ENCODE measurements around the gene HES5.
A peak's percentile ranks its signal among the peaks of the same experiment; 100 is the strongest.
"Not testable (repeated sequence)": the region's sequence is repeated elsewhere in the genome, so short reads cannot be mapped to it uniquely, and the experiment has no call there.

Gene HES5

DNA sequence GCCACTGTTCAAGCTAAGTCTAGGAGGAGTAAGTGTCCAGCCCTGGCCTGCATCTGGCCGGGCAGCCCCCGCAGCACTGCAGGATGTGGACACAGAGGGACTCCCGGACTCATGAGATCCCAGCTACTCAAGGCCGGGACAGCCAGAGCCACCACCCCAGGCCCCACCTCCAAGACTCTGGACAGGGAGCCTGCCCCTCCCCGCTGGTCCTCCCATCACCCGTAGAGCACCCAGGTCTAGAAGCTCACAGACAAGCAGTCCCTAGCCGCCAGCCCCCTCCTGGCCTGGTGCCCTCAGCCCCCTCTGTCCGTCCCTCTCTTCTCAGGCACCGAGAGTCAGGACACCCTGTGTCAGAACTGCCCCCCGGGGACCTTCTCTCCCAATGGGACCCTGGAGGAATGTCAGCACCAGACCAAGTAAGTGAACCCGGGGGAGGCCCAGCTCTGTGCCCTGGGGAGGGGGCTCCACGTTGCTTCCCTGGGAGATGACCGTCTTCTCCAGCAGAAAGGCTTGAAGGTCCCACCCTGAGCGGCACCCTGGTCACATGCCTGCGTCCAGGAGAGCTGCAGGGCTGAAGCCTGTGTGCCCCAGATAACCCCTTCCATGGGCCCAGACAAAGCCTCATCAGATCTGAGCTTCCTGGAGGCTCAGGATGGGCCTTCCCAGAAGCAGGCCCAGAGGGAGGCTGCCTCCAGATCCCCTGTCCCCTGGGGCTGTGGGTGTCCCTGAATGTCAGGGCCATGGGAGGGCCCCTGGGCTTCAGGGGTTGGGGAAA lies 30.4 kb upstream of the HES5 start:
- no peak for DNase-seq

DNA sequence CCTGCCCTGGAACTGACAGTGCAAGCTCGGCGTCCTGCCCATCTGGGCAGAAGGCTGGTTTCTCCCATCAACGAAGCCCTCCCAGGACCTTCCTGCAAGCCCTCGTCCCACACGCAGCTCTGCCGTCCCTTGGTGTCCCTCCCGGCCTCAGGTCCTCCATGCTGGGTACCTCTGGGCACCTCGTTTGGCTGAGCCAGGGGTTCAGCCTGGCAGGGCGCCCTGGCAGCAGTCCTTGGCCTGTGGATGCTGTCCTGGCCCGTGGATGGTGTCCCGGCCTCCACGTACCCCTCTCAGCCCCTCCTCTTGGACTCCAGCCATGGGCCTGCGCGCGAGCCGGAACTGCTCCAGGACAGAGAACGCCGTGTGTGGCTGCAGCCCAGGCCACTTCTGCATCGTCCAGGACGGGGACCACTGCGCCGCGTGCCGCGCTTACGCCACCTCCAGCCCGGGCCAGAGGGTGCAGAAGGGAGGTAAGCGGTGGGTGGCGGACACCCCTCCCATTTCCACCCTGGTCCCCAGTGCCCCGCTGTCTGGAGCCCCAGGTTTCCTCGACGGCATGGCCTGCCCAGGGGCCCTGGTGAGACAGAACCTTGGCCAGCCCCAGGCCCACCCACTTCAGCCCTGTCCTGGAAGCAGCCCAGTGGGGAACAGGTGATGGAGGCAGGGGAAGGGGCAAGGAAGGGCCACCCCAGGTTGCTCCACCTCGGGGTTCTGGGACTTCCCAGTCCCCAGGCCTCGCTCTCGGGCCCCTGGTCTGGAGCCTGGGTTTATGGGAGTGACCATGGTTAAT lies 29.6 kb upstream of the HES5 start:
- no peak for DNase-seq

DNA sequence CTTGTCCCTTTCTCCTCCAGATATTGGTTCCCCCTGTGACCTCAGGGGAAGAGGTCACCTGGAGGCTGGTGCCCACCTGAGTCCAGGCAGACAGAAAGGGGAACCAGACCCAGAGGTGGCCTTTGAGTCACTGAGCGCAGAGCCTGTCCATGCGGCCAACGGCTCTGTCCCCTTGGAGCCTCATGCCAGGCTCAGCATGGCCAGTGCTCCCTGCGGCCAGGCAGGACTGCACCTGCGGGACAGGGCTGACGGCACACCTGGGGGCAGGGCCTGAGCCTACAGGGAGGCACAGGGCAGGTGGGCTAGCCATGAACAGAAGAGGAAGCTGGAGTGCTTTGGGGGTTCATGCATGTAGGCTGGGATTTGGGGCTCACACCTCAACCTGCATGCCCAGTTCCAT lies 28.8 kb upstream of the HES5 start:
- no peak for DNase-seq

DNA sequence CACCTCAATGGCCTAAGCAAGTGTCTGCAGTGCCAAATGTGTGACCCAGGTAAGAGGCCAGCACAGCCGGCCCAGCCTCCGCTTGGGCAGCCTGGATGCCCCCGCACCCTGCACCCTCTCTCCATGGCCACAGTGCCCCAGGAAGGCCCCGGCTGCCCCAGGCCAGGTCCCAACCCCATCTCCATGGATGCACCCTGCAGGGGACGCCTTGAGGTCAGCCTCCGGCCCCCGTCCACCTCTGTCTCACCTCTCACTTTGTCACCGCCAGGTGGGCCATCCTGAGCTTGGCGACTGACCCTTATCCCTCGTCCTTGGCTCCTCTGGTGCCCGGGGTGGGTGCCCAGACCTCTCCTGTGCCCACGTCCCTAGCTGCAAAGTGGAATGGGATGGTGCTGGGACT lies 28.4 kb upstream of the HES5 start:
- no peak for DNase-seq

DNA sequence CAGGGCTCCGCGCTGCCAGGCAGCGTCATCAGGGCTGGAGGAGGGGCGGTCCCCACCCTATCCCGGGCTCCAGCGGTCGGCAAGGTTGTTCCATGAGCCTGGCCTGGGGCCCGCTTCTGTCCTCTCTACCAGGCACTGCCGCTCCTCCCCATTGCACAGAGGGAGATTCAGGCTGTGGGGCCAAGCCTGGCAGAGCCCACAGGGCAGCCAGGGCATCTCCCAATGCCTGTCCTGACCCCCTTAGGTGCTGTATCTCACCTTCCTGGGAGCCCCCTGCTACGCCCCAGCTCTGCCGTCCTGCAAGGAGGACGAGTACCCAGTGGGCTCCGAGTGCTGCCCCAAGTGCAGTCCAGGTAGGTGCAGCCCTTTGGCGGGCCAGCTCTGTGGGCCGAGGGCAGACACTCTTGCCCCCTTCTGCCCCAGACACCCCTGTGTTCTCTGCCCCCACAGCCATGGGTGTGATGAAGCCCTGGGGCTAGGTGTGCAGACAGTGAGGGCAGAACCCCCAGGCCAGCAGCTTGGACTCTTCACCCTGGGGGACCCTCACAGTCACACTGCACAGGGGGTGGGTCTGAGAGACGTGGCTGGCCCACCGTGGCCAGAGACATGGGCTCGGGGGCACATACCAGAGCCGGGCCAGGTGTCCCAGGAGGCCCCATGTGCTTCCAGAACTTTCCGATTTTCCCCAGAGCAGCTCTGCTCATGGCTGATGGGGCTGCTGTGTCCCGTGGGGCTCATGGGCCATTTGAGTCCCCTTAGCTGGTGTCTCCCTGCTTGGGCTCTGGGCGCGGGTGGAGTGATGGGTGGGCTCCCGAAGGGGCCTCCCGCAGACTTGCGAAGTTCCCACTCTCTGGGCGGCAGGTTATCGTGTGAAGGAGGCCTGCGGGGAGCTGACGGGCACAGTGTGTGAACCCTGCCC lies 27.7 kb upstream of the HES5 start:
- no peak for DNase-seq

DNA sequence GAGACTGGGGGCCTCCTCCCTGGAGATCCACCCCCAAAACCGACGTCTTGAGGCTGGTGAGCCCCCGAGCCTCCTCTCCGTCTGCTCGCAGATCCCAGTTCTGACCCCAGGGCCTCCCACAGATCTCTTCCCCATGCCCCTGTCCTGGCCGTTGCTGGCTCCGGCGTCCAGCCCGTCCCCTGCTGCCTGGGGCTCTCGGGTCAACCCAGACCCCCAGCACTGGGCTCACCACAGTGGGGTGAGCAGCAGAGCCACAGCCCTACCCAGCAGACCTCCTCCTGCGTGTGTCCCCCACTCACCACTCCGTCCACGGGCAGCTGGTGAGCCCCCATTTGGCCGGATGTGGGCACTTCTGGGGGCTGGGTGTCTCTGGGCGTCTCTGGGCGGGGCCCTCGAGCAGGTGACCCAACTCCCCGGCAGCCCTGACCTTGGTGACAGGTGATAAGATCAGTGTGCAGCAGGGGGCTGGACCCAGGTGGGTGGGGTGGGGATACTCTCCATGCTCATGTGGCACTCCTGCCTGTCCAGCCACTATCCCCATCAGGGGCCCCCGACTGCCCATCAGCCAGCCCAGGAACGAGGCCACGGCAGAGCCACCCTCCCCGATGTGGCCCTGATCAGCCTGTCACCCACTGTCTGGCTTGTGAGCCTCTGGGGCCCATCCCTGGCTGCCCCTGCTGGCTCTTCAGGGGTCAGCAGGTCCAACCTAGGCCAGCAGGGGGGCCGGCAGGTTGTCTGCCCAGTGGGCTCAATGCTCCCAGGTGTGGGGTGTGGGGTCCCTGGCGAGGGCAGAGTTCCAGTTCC lies 26.8 kb upstream of the HES5 start:
- no peak for DNase-seq

DNA sequence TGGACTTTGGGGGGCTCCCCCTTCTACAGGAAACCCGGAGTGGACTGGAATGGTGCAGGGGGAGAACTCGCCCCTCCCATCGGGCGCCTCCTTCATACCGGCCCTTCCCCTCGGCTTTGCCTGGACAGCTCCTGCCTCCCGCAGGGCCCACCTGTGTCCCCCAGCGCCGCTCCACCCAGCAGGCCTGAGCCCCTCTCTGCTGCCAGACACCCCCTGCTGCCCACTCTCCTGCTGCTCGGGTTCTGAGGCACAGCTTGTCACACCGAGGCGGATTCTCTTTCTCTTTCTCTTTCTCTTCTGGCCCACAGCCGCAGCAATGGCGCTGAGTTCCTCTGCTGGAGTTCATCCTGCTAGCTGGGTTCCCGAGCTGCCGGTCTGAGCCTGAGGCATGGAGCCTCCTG lies 26.2 kb upstream of the HES5 start, which contains the start of gene TNFRSF14:
TSS of gene TNFRSF14 (plus strand) at position 95 of the 401 bp plus-strand sequence. CDS start at position 389, 294 bp downstream.
- DNase-seq: no peak

DNA sequence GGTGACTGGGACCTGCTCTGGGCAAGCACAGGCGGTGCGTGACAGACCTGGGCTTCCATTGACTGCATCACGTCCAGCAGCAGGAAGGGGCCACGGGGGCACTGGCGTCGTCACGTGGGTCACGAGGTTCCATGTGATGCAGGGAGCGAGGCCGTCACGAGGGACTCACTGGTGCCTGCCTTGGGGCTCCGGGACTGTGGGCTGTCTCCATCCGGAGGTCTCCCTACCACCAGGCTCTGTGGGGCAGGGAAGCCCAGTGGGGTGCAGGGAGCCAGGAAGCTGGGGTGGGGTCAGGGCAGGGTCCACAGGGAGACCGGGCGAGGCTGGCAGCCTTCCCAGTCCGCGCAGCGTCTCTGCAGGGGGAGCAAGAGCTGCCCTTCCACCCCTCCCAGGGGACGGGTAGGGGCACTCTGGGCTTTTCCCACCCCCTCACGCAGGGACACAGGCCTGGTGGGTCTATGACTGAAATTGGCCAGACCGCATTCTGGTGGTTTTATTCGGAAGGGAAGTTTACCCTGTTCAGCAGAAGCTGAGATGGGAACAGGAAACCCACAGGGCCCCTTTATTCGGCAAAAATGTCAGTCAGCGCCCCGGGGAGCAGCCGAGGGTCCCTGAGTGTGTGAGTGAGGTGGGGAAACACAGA lies 25.7 kb upstream of the HES5 start:
- no peak for DNase-seq

DNA sequence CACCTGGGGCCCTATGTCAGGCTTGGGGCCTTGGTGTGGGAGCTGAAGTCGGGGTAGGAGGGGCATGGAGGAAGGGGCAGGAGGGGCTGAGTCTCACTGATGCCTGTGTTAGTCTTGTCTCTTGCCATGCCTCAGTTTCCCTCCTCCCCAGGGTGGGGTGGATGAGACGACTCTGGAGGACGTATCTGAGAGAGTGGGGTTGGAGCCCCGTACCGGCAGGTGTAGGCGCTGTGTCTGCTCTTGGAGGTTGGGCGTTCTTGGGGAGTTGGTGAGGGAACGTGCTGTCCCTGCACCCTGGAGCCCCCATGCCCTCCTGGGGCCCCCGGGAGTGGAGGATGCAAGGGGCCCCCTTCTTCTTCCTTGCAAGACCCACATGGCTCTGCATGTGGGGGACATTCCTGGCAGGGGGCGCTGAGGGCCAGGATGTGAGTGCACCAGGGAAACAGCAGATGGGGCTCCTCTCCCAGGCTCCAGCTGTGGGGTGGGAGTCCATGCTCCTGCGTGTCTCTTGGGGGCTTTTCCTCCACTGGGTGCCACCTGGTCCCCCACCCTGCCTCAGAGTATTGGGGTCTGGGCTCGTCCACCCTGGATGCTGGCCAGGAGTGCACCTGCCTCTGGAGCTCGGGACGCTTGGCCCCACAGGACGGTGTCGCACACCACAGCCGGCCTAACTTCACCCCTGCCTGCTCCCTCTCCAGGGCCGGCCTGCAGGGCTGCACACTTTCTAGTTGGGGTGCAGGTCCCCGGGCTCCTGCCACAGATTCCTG lies 24.7 kb upstream of the HES5 start:
- no peak for DNase-seq

DNA sequence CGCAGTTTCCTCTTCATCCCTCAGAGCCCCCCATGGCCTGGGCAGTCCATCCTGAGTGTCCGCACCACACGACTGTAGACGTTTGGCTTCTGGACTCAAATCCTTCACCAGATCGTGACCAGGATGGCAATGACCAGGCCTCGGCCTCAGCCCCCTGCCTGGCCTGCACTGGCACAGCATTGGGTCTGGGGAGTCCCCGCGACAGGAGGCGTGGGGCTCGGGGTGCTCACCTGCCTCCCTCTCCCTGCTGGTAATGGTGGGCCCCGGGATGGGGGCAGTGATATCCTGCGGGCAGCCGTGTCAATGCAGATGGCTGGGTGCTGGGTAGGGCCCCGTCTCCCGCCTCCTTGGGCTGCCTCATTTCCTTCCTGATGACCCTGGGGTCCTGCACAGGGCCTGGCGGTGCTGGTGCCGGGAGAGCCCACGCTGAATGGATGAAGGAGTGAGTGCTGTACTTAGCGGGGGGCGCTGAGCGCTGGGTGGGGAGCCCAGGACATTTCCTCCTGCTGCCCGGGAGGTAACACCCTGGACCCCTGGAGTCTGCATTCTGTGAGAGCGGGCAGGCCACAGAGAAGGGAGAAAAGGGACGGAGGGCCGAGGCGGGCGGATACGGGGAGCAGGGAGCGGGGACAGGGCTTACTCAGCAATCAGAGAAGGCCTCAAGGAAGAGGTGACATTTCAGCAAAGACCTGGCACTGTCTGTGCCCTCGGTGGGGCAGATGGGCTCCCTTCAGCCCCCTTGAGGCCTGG lies 24.0 kb upstream of the HES5 start:
- DNase-seq: no peak

DNA sequence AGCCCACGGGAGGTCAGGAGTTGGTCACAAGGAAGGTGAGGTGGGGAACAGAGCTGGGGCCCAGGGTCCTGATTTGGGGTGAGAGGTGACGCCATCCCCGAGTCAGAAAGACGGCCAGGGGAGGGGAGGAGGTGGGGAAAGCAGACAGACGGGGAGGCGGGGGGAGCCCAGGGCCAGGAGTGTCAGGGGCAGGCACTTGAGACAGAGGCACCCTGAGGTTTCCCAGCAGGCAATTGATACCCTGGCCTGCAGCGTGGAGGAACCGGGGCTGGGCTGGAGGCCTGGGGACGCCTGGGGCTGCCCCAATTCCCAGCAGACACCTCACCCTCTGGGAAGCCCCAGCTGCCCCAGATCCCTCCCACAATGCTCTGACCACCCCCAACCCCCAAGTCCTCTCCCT lies 23.0 kb upstream of the HES5 start:
- not testable (repeated sequence) for DNase-seq

DNA sequence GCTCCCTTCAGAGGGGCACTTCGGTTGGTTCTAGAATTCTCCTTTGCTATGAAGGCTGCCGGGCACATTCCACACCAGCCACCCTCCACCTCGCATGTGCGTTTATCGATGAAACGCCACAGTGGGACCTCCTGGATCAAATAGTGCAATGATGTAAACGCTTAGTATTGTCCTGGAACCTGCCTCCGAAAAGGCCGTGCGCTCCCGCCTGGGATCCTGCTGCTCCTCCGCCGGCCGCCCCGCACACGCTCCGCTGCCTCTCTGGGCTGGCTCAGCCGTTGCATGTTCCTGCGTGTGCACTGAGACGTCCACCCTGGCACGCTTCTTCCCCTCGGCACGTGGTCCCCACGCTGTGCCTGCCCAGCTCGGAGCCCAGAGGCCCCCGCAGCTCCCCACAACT lies 22.1 kb upstream of the HES5 start:
- DNase-seq: no peak

DNA sequence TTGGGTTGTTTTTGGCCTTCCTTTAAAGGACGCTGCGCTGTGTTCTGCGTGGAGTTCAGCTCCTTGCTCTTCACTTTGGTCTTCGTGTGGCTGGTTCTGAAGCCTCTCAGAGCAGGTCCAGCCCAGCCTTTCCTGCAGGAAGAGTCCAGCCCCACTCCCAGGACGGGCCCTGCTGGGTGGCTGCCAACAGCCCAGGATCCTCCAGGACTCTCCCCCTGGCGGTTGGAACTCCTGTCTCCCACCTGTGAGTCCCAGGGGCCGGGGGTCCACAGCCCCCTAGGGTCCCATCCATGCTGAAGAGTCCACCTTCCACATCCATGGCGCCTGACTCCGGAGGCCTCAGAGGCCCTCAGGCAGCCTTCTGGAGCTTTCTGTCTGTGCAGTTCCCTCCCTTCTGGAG lies 21.5 kb upstream of the HES5 start:
- not testable (repeated sequence) for DNase-seq

DNA sequence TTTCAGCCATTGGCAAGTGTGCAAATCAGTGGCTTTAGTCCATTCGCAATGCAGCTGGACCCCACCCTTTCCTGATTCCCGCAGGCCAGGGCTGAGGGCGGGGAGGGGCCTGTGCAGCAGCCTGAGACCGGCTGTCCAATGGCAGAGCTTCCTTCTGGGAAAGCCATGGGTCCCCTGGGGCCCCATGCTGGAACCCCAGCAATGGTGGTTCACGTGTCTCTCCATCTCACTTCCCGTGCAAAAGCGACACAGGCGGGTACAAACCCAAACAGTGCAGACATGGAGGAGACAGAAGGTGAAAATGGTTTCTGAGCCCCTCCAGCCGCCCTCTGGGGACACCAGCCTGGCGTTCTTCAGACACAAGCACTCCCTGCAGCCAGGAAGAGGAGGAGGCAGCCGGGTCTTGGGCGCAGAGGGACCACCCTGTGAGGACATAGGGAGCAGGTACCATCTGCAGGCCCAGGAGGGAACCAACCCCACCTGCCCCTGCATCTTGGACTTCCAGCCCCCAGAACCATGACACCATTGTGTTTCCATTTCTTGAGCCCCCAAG lies 20.3 kb upstream of the HES5 start:
- DNase-seq: not testable (repeated sequence)

DNA sequence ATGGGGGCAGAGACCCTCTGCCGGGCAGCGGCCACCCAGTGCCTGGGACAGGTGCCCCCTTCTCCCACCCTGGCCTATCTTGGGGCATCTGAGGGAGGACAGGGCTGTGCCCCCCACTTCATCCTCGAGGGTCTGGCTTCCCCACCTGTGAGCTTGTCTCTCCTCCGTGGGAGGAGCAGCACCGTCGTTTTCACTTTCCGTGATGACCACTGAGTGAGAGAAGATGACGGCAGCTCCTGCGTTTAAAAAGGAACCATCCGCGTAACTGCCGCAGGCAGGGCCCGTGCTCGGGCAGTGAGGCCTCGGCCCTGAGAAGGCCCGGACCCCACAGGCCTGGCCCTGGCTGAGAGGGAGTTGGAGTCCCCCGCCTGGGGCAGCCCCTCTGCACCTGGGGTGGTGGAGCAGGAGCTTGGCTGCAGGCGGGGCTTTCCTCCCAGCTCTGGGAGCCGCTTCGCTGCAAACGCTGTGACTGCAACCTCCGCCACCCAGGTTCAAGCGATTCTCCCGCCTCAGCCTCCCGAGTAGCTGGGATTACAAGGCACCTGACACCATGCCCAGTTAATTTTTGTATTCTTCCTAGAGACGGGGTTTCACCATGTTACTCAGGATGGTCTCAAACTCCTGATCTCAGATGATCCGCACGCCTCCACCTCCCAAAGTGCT lies 19.4 kb upstream of the HES5 start:
- not testable (repeated sequence) for DNase-seq

DNA sequence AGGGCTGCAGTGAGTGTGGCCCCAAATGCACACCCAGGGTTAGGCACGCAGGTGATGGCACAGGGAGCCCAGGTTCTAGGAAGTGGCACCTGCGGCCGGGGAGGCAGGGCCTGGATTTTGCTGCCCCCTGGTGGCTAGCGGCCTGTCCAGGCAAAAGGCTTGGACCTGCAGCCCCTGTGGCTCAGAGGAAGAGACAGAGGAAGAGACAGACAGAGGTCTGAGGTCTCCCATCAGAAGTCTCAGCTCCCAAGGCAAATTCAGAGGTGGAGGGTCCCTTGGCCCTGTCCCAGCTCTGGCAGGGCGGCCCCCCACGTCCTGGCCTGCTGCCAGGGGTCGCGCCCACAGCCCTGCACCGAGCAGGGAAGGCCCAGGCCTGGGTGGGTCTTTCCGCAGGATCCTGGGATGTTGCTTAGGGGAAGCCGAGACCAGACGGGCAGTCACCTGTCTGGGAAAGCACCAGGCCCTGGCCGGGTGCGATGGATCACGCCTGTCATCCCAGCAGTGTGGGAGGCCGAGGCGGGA lies 18.1 kb upstream of the HES5 start:
- peak; percentile 35 for DNase-seq

DNA sequence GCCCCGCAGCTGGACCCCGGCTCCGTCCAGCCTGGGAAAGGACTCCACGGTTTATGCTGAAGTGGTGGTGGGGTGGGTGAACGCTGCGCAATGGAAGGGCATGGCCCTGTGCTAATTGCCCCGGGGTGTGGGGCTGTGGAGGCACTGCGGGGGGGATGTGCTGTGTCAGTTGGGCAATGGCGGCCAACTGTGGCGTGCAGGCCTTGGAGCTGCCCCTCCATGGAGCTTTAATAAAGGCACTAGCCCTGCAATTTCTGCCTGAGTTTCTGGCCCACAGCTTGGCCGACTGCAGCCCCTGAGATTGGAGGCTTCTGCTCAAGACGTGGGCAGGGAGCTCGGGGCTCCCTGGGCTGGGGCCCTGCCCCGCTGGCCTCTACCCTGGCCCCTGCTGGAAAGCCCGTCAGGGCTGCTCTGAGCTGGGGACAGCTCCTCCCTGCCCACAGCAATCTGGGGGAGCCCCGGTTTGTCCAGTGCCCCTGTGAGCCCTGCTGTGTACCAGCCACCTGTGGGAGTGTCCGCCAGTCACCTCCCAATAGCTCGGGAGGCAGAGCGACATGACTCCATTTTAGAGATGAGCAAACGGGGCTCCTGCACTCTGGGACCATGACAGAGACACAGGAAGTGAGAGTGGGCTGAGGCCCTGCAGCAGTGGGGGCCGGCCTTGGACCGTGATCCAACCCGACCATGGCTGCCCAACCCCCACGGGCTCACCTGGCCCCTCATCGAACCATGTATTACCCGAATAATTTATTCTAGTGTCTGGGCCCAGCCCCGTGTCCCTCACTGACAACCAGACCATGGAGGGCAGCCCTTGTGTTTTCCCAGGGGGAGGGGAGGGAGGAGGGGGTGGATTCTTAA lies 17.4 kb upstream of the HES5 start:
- no peak for DNase-seq
